Stimulated activated CD8-positive, alpha-beta memory T cell treated with anti-CD3 and anti-CD28 coated beads, Interleukin-15, amount 100 ng/mL, for 4 hours (primary cell): Measurements from ENCODE around the gene SNTB2.
A peak's percentile ranks its signal among the peaks of the same experiment; 100 is the strongest.
"Not testable (repeated sequence)": the region's sequence is repeated elsewhere in the genome, so short reads cannot be mapped to it uniquely, and the experiment has no call there.

Experiments used
- DNase-seq, 2 donors: peaks; one replicate each; pipeline ENCODE4 v3.0.0-alpha.2; 2020; ENCODE audit warnings: low read depth in 2 of 2

The SNTB2 gene

DNA sequence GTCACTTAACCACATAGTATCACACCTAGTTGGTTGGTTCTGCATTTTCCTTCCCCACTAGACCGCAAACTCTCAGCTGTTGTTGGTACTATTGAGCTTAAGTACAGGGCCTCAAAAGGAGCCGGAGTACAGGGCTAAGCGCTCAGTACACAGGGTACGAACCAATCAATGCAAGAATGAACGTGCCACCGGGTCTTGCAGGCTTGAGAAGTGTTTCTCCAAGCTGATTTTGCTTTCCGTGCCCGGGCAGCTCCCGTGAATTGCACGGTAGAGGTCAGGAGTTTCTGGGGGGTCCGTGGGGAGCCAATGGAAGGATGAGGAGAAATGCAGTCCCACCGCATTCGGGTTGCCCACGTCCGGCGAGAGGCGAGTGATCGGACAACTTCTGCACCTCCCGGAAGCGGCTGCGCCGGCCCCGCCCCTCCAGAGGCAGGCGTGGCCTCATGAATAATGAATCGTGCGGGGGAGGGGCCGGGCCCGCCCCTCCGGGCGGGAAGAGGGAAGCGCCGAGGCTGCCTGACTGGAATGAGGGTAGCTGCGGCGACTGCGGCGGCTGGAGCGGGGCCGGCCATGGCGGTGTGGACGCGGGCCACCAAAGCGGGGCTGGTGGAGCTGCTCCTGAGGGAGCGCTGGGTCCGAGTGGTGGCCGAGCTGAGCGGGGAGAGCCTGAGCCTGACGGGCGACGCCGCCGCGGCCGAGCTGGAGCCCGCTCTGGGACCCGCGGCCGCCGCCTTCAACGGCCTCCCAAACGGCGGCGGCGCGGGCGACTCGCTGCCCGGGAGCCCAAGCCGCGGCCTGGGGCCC lies at the start of gene SNTB2:
Gene SNTB2, plus strand, starts transcription at position 523 of the 804 bp plus-strand sequence. Its CDS starts 3 bp downstream, at position 526.
- DNase-seq, result peak; percentile 52 to 58

DNA sequence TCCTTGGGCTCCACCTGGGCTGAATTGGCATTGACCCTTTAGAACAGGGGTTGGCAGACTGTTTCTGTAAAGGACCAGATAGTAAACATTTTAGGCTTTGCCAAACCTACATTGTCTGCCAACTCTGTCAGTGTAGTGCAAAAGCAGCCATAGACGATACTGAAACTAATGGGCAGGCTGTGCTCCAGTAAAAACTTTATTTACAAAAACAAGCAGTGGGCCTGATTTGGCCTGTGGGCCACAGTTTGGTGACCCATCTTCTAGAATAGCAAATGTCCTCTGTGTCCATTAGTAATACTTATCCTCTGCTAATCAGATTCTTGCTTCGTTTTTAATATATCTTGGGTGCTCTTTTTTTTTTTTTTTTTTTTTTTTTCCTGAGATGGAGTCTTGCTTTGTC lies 48.4 kb upstream of the SNTB2 start:
- DNase-seq, result no peak

GRCh38 chr16:69139464-69139863 lies 47.5 kb upstream of the SNTB2 start:
- not testable (repeated sequence) for DNase-seq

DNA sequence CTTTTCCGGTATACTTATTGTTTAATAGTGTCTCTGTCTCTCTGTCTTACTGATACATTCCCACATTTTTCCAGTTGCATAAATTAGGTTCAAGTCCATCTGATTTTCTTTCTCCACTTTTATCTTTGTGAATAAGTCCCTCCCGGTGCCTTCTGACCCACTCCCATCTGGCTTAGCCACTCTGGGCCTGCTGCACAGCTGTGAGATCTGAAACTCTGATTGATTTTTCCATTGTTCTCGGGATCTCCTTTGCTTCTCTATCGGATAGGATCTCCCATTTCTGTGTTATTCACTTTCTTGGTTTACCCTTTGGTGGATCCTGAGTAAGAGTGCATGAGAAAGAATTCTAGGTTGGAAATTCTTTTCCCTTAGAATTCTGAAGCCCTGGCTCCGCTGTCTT lies 46.0 kb upstream of the SNTB2 start:
- DNase-seq, result no peak

DNA sequence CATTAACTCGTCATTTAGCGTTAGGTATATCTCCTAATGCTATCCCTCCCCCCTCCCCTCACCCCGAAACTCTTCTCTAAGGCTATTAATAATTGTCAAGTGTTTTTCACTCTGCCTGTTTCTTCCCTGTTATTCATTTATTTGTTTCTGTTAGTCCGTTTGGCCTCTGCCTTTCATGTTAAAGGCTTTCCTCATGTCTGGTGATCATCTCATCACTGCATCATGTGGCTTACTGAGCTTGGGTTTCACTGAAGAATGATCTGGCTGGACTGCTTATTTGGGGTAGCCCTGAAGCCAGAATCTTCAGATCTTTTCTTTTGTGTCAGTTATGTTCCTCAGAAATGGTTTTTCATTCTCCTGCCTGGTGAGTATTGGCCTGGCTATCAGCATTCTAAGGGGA lies 45.0 kb upstream of the SNTB2 start:
- DNase-seq, result no peak

- DNase-seq, result no peak
Measured at GRCh38 chr16:69143116-69143515, 43.8 kb upstream of the SNTB2 start.

- no peak for DNase-seq
Measured at GRCh38 chr16:69145658-69146057, 41.3 kb upstream of the SNTB2 start.

DNA sequence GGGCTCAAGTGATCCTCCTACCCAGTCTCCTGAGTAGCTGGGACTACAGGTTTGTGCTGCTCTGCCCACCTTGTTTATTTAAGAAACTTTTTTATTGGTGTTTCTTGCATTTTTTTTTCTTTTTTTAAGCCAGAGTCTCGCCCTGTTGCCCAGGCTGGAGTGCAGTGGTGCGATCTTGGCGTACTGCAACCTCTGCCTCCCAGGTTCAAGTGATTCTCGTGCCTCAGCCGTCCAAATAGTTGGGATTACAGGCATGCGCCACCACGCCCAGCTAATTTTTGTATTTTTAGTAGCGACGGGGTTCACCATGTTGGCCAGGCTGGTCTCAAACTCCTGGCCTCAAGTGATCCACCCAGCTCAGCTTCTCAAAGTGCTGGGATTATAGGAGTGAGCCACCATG lies 37.3 kb upstream of the SNTB2 start:
- not testable (repeated sequence) for DNase-seq

GRCh38 chr16:69150146-69150865 lies 36.7 kb upstream of the SNTB2 start:
- peak in 1 of 2 donors; percentile 19 for DNase-seq

- no peak for DNase-seq
Measured at GRCh38 chr16:69157196-69157595, 29.8 kb upstream of the SNTB2 start.

DNA sequence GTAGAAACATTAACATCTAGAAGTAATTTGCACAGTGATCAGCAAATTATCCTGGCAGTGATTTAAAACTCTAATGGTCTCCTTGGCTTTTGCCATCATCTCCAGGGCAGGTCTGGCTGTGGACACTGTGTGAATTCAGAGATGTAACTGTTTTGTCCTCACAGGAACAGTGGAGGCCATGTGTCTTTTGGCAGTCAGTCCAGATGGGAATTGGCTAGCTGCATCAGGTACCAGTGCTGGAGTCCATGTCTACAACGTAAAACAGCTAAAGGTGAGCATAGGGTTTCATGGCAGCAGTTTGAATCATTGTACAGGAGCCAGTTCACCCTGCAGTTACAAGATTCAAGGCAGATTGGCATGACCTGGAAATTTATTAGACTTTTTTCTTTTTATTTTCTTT lies 26.8 kb upstream of the SNTB2 start:
- no peak for DNase-seq

DNA sequence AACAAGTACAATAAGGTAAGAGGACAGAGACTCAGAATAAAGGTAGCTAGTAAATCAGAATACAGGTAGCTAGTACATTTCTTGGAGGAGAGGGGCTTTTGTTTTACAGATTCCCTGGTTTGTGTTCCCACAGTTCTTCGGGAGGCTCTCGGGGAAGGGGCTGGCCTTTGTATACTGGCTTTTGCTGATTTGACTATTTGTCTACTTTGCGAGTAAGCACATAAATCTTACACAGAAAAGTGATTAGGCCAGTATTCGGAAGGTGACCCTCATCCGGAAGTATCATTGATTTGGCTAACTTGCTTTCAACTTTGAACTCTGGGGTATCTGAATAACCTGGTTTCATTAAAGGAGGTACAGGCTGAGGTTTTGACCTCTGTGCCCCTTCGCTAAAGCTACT lies 21.4 kb upstream of the SNTB2 start:
- no peak for DNase-seq

DNA sequence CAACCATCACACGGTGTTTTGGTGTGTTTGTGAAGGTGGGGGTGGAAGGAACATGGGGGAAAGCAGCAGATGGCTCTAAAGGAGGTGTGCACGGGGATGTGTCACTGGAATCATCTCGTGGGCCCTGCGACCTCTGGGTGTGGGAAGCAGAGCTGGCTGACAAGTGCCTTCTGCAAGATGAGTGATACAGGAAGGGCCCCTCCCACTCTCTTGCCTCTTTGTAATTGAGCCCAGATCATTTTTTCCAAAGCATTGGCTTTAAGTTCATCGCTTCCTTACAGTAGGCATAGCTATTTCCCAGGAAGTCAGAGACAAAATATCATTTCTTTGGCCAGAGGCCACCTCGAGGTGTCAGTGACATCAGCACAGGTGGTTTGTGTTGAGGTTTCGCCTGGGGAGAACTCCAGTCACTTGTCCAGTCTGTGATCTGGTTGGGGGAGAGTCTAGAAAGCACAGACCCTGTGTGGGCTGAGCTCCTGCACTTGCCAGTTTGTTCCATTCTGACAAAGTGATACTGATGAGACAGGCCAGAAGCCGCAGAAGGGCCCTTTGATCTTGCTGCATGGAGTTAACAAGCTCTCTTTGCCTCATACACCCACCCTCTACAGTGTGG lies 20.6 kb upstream of the SNTB2 start:
- peak; percentile 50 to 74 for DNase-seq

GRCh38 chr16:69166946-69167930 lies 19.7 kb upstream of the SNTB2 start:
- DNase-seq, result no peak

- no peak for DNase-seq
Measured at GRCh38 chr16:69169051-69169450, 17.9 kb upstream of the SNTB2 start.

DNA sequence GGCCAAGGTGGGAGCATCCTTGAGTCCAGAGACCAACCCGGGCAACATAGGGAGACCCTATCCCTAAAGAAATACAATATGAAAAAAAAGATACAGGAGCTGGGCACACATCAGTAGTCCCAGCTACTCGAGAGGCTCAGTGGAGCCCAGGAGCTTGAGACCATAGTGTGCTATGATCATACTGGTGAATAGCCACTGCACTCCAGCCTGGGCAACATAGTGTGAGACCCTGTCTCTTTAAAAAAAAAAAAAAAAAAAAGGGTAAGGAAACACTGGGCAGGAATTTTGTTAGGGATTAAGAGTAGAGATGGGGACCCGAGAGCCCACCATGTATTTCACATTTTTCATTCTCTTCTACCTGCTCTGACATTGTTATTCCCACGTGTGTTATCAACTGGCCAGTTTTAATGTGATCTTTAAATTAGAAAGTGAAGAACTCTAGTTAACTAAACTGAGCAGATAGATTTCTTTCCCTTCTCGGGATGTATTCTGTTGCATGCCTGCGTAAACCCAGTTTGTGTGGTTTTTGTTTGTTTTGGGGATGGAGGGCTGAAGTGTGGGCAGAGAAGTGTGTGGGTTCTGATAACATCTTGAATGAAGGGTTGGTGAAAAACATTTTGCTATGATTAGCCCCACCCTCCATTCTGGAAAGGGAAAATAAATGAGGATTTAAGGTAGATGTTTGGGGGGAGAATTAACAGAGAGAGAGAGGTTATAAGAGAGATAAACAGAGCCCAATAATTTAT lies 17.2 kb upstream of the SNTB2 start:
- no peak for DNase-seq

DNA sequence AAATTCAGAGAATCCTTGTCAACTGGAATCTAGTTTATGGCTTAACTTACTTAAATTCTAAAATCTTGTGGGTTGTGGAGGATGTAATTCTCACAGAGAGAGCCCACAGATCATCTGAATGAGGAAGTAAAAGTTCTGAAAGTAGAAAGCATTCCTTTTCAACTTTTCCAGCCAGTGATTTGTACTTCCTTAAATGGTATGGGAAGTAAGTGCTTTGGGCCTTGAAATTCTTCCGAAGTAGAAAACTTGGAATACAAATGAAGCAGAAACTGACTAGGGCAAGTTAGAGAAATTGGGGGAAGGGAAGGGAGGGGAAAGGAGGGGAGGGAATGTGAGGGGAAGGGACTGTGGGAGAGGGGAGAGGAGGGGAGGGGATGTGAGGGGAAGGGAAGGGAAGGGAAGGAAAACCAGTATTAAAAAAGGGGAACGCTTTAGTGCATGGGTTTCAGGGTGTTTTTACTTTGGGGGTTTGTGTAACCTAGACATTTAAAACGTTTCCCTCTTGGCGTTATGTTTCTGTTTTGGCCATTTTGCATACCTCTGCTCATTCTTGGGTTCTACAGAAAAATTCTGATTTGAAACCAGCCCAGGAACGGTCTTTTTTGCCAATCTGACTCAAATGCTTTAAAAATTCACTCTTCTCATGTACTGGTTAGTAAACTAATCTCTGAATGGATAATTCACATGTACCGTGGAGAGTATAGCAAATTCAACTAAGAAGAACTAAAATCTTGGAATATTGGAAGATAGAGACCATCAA lies 15.5 kb upstream of the SNTB2 start:
- no peak for DNase-seq

GRCh38 chr16:69176033-69176800 lies 10.7 kb upstream of the SNTB2 start:
- DNase-seq, result no peak

DNA sequence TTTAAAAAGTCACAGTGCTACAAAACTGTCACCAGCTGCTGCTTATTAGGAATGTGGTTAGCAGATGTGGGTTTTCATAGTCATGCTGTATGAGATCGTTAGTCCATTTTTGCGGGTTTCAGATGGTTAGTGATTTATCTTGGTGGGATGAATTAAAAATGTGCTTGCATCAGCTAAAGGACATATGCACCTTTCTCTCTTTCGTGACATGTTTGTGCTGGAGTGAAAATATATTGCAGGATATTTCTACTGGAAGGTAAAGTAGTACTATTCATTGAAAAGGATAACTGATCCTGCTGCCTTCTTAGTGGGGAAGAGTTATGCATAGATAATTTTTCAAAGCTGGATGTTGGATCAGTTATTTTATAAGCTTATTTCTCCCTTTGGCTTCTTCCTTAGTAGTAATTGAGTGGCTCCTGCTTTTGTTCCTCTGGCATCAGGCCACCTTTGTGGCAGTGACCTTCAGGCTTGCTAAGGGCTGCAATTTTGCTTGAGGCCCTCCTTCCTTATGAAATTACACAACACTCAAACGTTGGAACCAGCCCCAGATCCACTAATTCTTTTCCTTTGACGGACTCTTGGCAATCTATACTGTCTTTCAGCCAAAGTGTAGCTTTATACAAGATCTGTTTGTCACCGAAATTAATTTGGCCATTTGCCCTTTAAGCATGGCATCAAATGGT lies 7.5 kb upstream of the SNTB2 start:
- no peak for DNase-seq
